Activated B cell treated with CpG ODN at 0.5 μM for 24 hours (primary cell): Measurements from ENCODE around the gene GALNT9. TPM values are rescaled to one million over a fixed set of nuclear protein-coding genes. Genes with fewer than 3 reads are reported as not detected.

ENCODE experiments used
- ATAC-seq: fragments of 200-7000 bp; cut with Tn5 transposase; one replicate; pipeline ENCODE4 v1.10.0; 2021; ENCODE audit warnings: low read depth, mild to moderate bottlenecking, moderate library complexity
- CTCF ChIA-PET: fragments of 350-600 bp; sonication (Branson Sonifier 250); formaldehyde crosslinking; loops from one replicate; lab custom pipeline; 2021; ENCODE audit warnings: antibody characterized with exemption; lab: Charles Lee
- POLR2A ChIA-PET: fragments of 350-600 bp; sonication (Branson Sonifier 250); formaldehyde crosslinking; loops from one replicate; lab custom pipeline; 2021; ENCODE audit warnings: antibody characterized with exemption; lab: Charles Lee
- DNase-seq: peaks from one replicate; pipeline ENCODE4 v3.0.0; 2022
- H3K27ac Mint-ChIP-seq: one replicate; pipeline ENCODE4 v1.8.0; 2020; ENCODE audit warnings: mixed read lengths
- H3K27me3 Mint-ChIP-seq: one replicate; pipeline ENCODE4 v1.8.0; 2021; ENCODE audit warnings: mixed read lengths
- H3K36me3 Mint-ChIP-seq: one replicate; pipeline ENCODE4 v1.8.0; 2021; ENCODE audit warnings: low read depth, mixed read lengths
- H3K4me1 Mint-ChIP-seq: one replicate; pipeline ENCODE4 v1.8.0; 2021; ENCODE audit warnings: mixed read lengths
- H3K4me3 Mint-ChIP-seq: one replicate; pipeline ENCODE4 v1.8.0; 2020; ENCODE audit warnings: mild to moderate bottlenecking, mixed read lengths
- H3K9me3 Mint-ChIP-seq: one replicate; pipeline ENCODE4 v1.8.0; 2020; ENCODE audit warnings: mixed read lengths
- intact Hi-C: fragments of 100-400 bp; cut with micrococcal nuclease; formaldehyde crosslinking; loops from one replicate; pipeline ENCODE4 v1.15.1; 2024
- total RNA-seq: library from RNA; stranded (reverse); gene quantifications from 2 replicates; pipeline ENCODE4 v1.2.3, GENCODE V29; 2022
- TF ChIP-seq, protein P1 (sequence below): fragments of 200-600 bp; IDR thresholded peaks from one replicate; pipeline ENCODE4 v1.8.0; 2022; ENCODE audit warnings: antibody characterized with exemption, mild to moderate bottlenecking

GALNT9 gene
- total RNA-seq, 1 donor from 2014 or later = not detected

DNA sequence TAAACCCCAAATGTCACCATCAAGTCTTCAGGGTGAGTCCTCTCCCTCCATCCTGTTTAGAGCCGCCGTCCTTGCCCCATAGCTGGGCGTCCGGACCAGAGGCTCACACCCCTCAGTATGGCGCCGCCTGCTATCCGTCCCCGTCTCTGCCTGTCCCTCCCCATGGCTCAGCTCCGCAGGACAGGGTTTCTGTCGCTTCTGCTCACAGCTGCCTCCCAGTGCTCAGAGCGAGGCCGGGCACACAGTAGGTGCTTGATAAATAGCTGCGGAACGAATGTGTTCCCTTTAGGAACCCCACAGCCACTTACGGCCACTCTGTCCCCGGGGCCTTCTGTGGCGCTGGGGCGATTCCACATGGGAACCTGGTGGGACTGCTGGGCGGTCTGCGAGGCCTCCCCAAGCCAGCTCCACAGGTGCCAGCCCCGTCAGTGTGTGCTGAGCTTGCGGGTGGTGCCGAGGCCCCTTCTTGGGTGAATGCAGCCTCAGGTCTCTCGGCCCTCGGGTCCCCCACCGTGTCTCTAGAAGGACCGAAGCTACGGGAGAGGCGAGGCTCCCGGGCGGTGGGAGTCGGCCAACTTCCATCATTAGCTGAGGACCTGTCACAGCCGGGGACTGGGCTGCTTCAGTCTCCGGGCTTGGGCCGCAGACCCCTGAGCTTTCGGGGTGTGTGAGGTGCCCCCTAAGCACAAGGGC is 122.2 kb downstream of the GALNT9 start:
- Mint-ChIP-seq H3K36me3 (no peaks in the 10 kb centered on the region), H3K4me3 (no peak overlapping the region), H3K27ac (no peak overlapping the region), H3K9me3 (no peaks in the 10 kb centered on the region), H3K4me1 (peaks cover 6% of the 10 kb centered on the region), H3K27me3 (peaks cover 26% of the 10 kb centered on the region)
- no peak for ATAC-seq
- ChIA-PET CTCF (no interaction called here), POLR2A (interaction anchor here (0.6 kb wide), 1 partner anchor 10 kb away, joined by 3 read pairs; no protein-coding TSS in a partner anchor)
- intact Hi-C loops = no loop called here
- DNase-seq = no peak
- TF ChIP-seq, protein P1, sequence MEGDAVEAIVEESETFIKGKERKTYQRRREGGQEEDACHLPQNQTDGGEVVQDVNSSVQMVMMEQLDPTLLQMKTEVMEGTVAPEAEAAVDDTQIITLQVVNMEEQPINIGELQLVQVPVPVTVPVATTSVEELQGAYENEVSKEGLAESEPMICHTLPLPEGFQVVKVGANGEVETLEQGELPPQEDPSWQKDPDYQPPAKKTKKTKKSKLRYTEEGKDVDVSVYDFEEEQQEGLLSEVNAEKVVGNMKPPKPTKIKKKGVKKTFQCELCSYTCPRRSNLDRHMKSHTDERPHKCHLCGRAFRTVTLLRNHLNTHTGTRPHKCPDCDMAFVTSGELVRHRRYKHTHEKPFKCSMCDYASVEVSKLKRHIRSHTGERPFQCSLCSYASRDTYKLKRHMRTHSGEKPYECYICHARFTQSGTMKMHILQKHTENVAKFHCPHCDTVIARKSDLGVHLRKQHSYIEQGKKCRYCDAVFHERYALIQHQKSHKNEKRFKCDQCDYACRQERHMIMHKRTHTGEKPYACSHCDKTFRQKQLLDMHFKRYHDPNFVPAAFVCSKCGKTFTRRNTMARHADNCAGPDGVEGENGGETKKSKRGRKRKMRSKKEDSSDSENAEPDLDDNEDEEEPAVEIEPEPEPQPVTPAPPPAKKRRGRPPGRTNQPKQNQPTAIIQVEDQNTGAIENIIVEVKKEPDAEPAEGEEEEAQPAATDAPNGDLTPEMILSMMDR = no peak

DNA sequence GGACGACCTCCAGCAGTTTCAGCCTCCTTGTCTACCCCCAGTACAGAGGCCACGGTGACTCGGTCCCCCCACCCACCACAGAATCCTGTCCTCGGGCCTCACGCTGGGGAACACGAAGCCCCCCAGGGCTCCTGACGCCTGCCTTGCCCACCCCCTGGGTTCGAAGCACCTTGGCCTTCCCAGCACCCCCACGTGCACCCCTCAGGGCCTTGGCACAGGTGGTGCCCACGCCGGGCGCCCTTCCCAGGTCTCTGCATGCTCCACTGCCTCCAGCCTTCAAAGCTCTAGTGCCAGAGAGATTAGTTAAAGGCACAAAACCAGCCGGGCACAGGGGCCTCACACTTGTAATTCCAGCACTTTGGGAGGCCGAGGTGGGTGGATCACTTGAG is 123.3 kb downstream of the GALNT9 start:
- Mint-ChIP-seq H3K27ac (no peak overlapping the region), H3K4me1 (peaks cover 4% of the 10 kb centered on the region), H3K27me3 (peaks cover 29% of the 10 kb centered on the region), H3K36me3 (no peaks in the 10 kb centered on the region), H3K4me3 (no peak overlapping the region), H3K9me3 (no peaks in the 10 kb centered on the region)
- ATAC-seq (no peak), DNase-seq (no peak)
- intact Hi-C loops = no loop called here
- CTCF ChIA-PET = no interaction called here
- POLR2A ChIA-PET = no interaction called here
- TF ChIP-seq, protein P1 = no peak

DNA sequence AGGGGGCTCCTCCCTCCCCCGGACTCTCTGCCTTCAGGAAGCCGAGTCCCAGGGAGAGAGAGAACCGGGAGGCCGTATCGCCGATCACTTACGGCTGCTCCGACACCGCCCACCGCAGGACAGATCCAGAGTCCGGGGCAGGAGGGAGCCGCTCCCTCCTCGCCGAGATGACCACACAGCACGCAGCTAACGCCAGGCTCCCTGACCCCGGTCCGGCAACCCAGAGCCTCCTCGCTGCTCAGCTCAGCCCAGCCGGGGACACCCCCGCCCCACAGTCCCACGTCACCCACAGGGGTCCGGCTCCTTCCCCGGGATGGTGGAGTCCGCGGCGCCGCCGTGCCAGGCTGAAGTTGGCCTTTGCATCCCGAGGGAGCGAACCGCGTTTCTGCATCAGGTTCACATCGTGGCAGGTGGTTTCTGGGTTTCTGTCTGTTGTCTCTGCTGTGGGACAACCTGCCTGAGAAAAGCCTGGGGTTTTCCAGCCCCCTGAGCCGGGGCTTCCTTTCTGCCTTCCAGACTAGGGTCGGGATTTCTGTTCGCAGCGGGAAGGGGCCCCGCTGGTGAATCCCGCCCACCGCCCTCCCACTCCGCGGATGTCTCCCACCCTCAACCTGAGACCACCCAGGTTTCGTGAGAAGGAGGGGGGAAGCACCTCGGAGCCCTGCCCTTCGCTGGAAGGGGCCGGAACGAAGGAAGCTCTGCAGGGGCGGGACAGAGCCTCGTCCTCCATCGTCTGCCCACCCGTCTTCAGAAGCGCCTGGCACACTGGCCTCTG is 123.9 kb downstream of the GALNT9 start:
- intact Hi-C loops = no loop called here
- POLR2A ChIA-PET = no interaction called here
- CTCF ChIA-PET = no interaction called here

DNA sequence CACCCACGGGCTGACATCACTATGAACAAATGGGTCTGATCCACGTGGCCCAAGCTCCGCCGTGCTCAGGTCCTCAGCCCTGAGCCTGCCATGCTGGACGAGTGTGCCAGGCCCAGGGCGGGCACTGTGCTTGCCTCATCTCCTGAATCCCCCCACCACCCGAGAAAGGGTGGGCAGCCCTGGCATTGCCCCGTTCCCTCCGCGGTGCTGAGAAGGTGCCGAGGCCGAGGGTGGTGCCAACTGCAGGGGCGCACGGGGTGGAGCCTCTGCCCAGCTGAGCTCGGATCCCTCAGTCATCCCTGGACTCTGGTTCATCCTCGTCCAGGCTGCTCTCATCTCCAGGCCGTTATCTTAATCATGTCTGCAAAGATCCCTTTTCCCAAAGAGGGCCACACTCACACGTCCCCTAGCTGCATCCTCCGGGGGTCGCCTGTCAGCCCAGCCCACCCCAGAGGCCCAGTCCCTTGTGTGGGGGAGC is 124.6 kb downstream of the GALNT9 start:
- ATAC-seq = no peak
- intact Hi-C loops = no loop called here
- no peaks in the 10 kb centered on the region for H3K9me3 Mint-ChIP-seq
- POLR2A ChIA-PET = no interaction called here
- H3K4me3 Mint-ChIP-seq = no peak overlapping the region
- no peaks in the 10 kb centered on the region for H3K36me3 Mint-ChIP-seq
- peaks cover 4% of the 10 kb centered on the region for H3K4me1 Mint-ChIP-seq
- H3K27me3 Mint-ChIP-seq = peaks cover 30% of the 10 kb centered on the region
- DNase-seq = no peak
- TF ChIP-seq, protein P1 = no peak
- CTCF ChIA-PET = no interaction called here
- no peak overlapping the region for H3K27ac Mint-ChIP-seq

More for the DNA sequence above, 123.9 kb downstream of the GALNT9 start:
- Mint-ChIP-seq H3K9me3 (no peaks in the 10 kb centered on the region), H3K4me3 (no peak overlapping the region), H3K4me1 (peaks cover 4% of the 10 kb centered on the region), H3K27me3 (peaks cover 29% of the 10 kb centered on the region), H3K36me3 (no peaks in the 10 kb centered on the region), H3K27ac (no peak overlapping the region)
- ATAC-seq (no peak), DNase-seq (no peak)
- TF ChIP-seq, protein P1 = no peak
